Fibroblast of lung (primary cell): ENCODE results near the gene GRHL1. TPM values are rescaled to one million over a fixed set of nuclear protein-coding genes. Genes with fewer than 3 reads are reported as not detected.

Experiments
- DNase-seq, 2 donors: peaks; one replicate each; pipeline versions ENCODE4 v3.0.0 to v3.0.0-alpha.2; 2010; ENCODE audit warnings: low read depth in 2 of 2
- H2AFZ ChIP-seq: 2 replicates; pipeline ENCODE4 v1.5.1; 2012; ENCODE audit warnings: low read length, control low read depth, inconsistent platforms
- H3K27ac ChIP-seq: 2 replicates; pipeline ENCODE4 v1.5.1; 2011; ENCODE audit warnings: low read length, control low read depth; ENCODE audit not compliant: insufficient read depth
- H3K27me3 ChIP-seq: 2 replicates; pipeline ENCODE4 v1.5.1; 2011; ENCODE audit warnings: mild to moderate bottlenecking, low read length; ENCODE audit not compliant: control insufficient read depth, insufficient read depth
- H3K36me3 ChIP-seq: 2 replicates; pipeline ENCODE4 v1.5.1; 2011; ENCODE audit warnings: low read length; ENCODE audit not compliant: control insufficient read depth, insufficient read depth
- H3K4me1 ChIP-seq: 2 replicates; pipeline ENCODE4 v1.5.1; 2011; ENCODE audit warnings: low read length; ENCODE audit not compliant: control insufficient read depth, insufficient read depth; ENCODE audit errors: extremely low read depth
- H3K4me2 ChIP-seq: 2 replicates; pipeline ENCODE4 v1.5.1; 2011; ENCODE audit warnings: low read length, control low read depth; ENCODE audit not compliant: insufficient read depth; ENCODE audit errors: extremely low read depth
- H3K4me3 ChIP-seq, 4 experiments: fragments of 200-600 bp in 1 of 4; sonication (generic) in 1 of 4; replicated peaks in 1 of 4; 2 replicates each; pipeline ENCODE4 v1.5.1; 2011 to 2016; ENCODE audit warnings: low read length in 4 of 4, low read depth in 3 of 4, mild to moderate bottlenecking in 3 of 4, control low read depth in 2 of 4, inconsistent platforms in 1 of 4, mixed read lengths in 1 of 4; ENCODE audit not compliant: insufficient read depth in 1 of 4; ENCODE audit errors: control extremely low read depth in 1 of 4
- H3K79me2 ChIP-seq: 2 replicates; pipeline ENCODE4 v1.5.1; 2012; ENCODE audit warnings: mild to moderate bottlenecking, low read length, inconsistent platforms; ENCODE audit not compliant: control insufficient read depth, insufficient read depth
- H3K9ac ChIP-seq: 2 replicates; pipeline ENCODE4 v1.5.1; 2011; ENCODE audit warnings: mild to moderate bottlenecking, low read length, control low read depth; ENCODE audit not compliant: insufficient read depth
- H3K9me3 ChIP-seq: 2 replicates; pipeline ENCODE4 v1.5.1; 2012; ENCODE audit warnings: low read depth, low read length; ENCODE audit not compliant: control insufficient read depth, insufficient read depth
- H4K20me1 ChIP-seq: 2 replicates; pipeline ENCODE4 v1.5.1; 2011; ENCODE audit warnings: low read length; ENCODE audit not compliant: control insufficient read depth, insufficient read depth; ENCODE audit errors: extremely low read depth
- CTCF ChIP-seq, 2 donors: IDR thresholded peaks in 1 of 2; conservative IDR thresholded peaks in 1 of 2; 1 replicate in 1 of 2; 2 replicates in 1 of 2; pipeline ENCODE4 v1.5.1; 2011 to 2012; ENCODE audit warnings: low read length in 2 of 2, control low read depth in 1 of 2, inconsistent platforms in 1 of 2, low read depth in 1 of 2, mild to moderate bottlenecking in 1 of 2
- EZH2 ChIP-seq: IDR thresholded peaks from 2 replicates; pipeline ENCODE4 v1.5.1; 2012; ENCODE audit warnings: low read length, control low read depth, mild to moderate bottlenecking; ENCODE audit errors: missing control alignments
- polyA plus RNA-seq, 2 donors: library from polyadenylated mRNA; depleted of rRNA in 1 of 2; stranded (reverse) in 1 of 2; unstranded in 1 of 2; fragments of >200 nt; gene quantifications; 2 replicates each; pipeline ENCODE4 v1.2.1, GENCODE V29; 2011 to 2012; ENCODE audit warnings: missing spikeins in 1 of 2
- total RNA-seq: library from RNA; depleted of rRNA; stranded (reverse); fragments of >200 nt; gene quantifications from 2 replicates; pipeline ENCODE4 v1.2.1, GENCODE V29; 2014

The GRHL1 gene
- total and polyA plus RNA-seq, 2 donors (not counting 1 experiment from before 2014, with no cell fraction given) = 0.65 to 0.99 TPM

- Histone ChIP-seq H4K20me1 (no peaks in the 10 kb centered on the region), H3K4me1 (peaks cover 10% of the 10 kb centered on the region), H3K4me3 (no peak overlapping the region), H3K79me2 (no peaks in the 10 kb centered on the region), H3K27ac (no peak overlapping the region), H3K36me3 (no peaks in the 10 kb centered on the region), H3K27me3 (peaks cover 2% of the 10 kb centered on the region), H3K9me3 (no peaks in the 10 kb centered on the region), H2AFZ (no peak overlapping the region), H3K9ac (no peak overlapping the region), H3K4me2 (no peak overlapping the region)
- peak in 1 of 2 donors; percentile 36 for DNase-seq
- TF ChIP-seq EZH2 (no peak), CTCF (conservative IDR thresholded peaks at IDR 0.05 in 1 of 2, IDR thresholded peaks at IDR 0.05 in 1 of 2; ENCODE audit: low read depth in 1 of 2, low read length in 2 of 2) (no peak)
Observed at GRCh38 chr2:10039658-10040410, 88.3 kb downstream of the GRHL1 start.

GRCh38 chr2:10041711-10042110, 90.2 kb downstream of the GRHL1 start:
- H2AFZ ChIP-seq = no peak overlapping the region
- H3K9me3 ChIP-seq = no peaks in the 10 kb centered on the region
- H3K27ac ChIP-seq = no peak overlapping the region
- no peaks in the 10 kb centered on the region for H4K20me1 ChIP-seq
- no peak overlapping the region for H3K4me2 ChIP-seq
- no peak for TF ChIP-seq CTCF (conservative IDR thresholded peaks at IDR 0.05 in 1 of 2, IDR thresholded peaks at IDR 0.05 in 1 of 2; ENCODE audit: low read depth in 1 of 2, low read length in 2 of 2)
- no peak for TF ChIP-seq EZH2
- H3K79me2 ChIP-seq = no peaks in the 10 kb centered on the region
- no peak overlapping the region for H3K4me3 ChIP-seq
- H3K27me3 ChIP-seq = no peaks in the 10 kb centered on the region
- no peak for DNase-seq
- no peak overlapping the region for H3K9ac ChIP-seq
- no peaks in the 10 kb centered on the region for H3K36me3 ChIP-seq
- peaks cover 7% of the 10 kb centered on the region for H3K4me1 ChIP-seq

GRCh38 chr2:10042301-10043161, 91.0 kb downstream of the GRHL1 start:
- no peaks in the 10 kb centered on the region for H4K20me1 ChIP-seq
- H3K27ac ChIP-seq = peak overlapping the region; percentile 5
- peak; percentile 58 to 87 for DNase-seq
- TF ChIP-seq CTCF (conservative IDR thresholded peaks at IDR 0.05 in 1 of 2, IDR thresholded peaks at IDR 0.05 in 1 of 2; ENCODE audit: low read depth in 1 of 2, low read length in 2 of 2) (peak in 1 of 2 donors; percentile 11), EZH2 (no peak)
- H3K9me3 ChIP-seq = no peaks in the 10 kb centered on the region
- peaks cover 5% of the 10 kb centered on the region for H3K4me1 ChIP-seq
- no peak overlapping the region for H2AFZ ChIP-seq
- H3K9ac ChIP-seq = peak overlapping the region; percentile 44
- no peaks in the 10 kb centered on the region for H3K79me2 ChIP-seq
- H3K27me3 ChIP-seq = no peaks in the 10 kb centered on the region
- H3K4me2 ChIP-seq = peak overlapping the region; percentile 69
- H3K36me3 ChIP-seq = peaks cover under 1% of the 10 kb centered on the region
- H3K4me3 ChIP-seq = peak overlapping the region in 3 of 4 experiments; percentile 1 to 66 (median 59)
